Measurements from ENCODE around the gene FADS2.

DNA sequence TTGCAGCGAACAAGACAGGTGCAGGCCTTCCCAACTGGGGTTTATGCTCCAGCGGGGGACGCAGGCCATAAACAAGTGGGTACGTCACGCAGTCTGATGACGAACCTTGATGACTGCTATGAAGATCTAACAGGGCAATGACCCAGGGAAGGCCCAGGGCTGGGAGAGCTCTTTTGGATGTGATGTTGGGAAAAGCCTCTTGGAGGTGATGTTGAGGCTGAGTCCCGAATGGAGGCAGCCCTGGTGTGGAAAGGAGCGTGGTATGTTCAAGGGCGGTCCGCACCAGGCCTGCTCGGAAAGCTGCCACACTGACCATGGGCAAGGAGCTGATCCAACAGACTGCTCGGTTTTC, 5.8 kb downstream of the FADS2 start:
- TF ChIP-seq POLR2A (IDR thresholded peaks at IDR 0.05) (no peak), EP300 (IDR thresholded peaks at IDR 0.05) (no peak)
- TF ChIP-seq, protein P1, sequence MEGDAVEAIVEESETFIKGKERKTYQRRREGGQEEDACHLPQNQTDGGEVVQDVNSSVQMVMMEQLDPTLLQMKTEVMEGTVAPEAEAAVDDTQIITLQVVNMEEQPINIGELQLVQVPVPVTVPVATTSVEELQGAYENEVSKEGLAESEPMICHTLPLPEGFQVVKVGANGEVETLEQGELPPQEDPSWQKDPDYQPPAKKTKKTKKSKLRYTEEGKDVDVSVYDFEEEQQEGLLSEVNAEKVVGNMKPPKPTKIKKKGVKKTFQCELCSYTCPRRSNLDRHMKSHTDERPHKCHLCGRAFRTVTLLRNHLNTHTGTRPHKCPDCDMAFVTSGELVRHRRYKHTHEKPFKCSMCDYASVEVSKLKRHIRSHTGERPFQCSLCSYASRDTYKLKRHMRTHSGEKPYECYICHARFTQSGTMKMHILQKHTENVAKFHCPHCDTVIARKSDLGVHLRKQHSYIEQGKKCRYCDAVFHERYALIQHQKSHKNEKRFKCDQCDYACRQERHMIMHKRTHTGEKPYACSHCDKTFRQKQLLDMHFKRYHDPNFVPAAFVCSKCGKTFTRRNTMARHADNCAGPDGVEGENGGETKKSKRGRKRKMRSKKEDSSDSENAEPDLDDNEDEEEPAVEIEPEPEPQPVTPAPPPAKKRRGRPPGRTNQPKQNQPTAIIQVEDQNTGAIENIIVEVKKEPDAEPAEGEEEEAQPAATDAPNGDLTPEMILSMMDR (IDR thresholded peaks at IDR 0.05) = no peak
